Ovary (tissue), 3 donors: ENCODE measurements around the gene CPEB4.

ENCODE experiments used
- CTCF ChIP-seq, 3 donors: fragments of 450-650 bp in 2 of 3; fragments of 200-600 bp in 1 of 3; IDR thresholded peaks; one replicate each; pipeline versions ENCODE4 v1.5.1 to v1.8.0; 2016 to 2022; ENCODE audit warnings: antibody characterized with exemption in 3 of 3, mild to moderate bottlenecking in 1 of 3
- POLR2A ChIP-seq: fragments of 450-650 bp; IDR thresholded peaks from one replicate; pipeline ENCODE4 v1.6.1; 2017; ENCODE audit warnings: antibody characterized with exemption, mild to moderate bottlenecking, moderate library complexity
- donor health status: DM: no; HTN: no; CAD: no.

GRCh38 chr5:173945160-173945559 is 57.0 kb downstream of the CPEB4 start:
- TF ChIP-seq CTCF (IDR thresholded peaks at IDR 0.05) (no peak), POLR2A (no peak)
